ENCODE results near the gene SLC25A47. TPM values are rescaled to one million over a fixed set of nuclear protein-coding genes. Genes with fewer than 3 reads are reported as not detected.
"Not testable (repeated sequence)": the region's sequence is repeated elsewhere in the genome, so short reads cannot be mapped to it uniquely, and the experiment has no call there.

SLC25A47 gene
- polyA plus RNA-seq, 4 donors = 0.05 TPM; not detected in 3

GRCh38 chr14:100289916-100290606, 33.1 kb upstream of the SLC25A47 start:
- no peak for DNase-seq (ENCODE audit: low read depth in 4 of 4, low spot score in 3 of 4)

- no peak for DNase-seq (ENCODE audit: low read depth in 4 of 4, low spot score in 3 of 4)
Measured at GRCh38 chr14:100290607-100291304, 32.4 kb upstream of the SLC25A47 start.

GRCh38 chr14:100291305-100292075, 31.6 kb upstream of the SLC25A47 start:
- DNase-seq (ENCODE audit: low read depth in 4 of 4, low spot score in 3 of 4) = no peak

GRCh38 chr14:100292301-100292775, 30.8 kb upstream of the SLC25A47 start:
- DNase-seq (ENCODE audit: low read depth in 4 of 4, low spot score in 3 of 4) = no peak

GRCh38 chr14:100292776-100293461, 30.2 kb upstream of the SLC25A47 start:
- DNase-seq (ENCODE audit: low read depth in 4 of 4, low spot score in 3 of 4) = no peak

GRCh38 chr14:100293497-100294212, 29.5 kb upstream of the SLC25A47 start:
- DNase-seq (ENCODE audit: low read depth in 4 of 4, low spot score in 3 of 4) = no peak

GRCh38 chr14:100294213-100294962, 28.8 kb upstream of the SLC25A47 start:
- no peak for DNase-seq (ENCODE audit: low read depth in 4 of 4, low spot score in 3 of 4)

- no peak for DNase-seq (ENCODE audit: low read depth in 4 of 4, low spot score in 3 of 4)
Measured at GRCh38 chr14:100294963-100295330, 28.2 kb upstream of the SLC25A47 start.

GRCh38 chr14:100295376-100296105, 27.6 kb upstream of the SLC25A47 start:
- no peak for DNase-seq (ENCODE audit: low read depth in 4 of 4, low spot score in 3 of 4)

- no peak for DNase-seq (ENCODE audit: low read depth in 4 of 4, low spot score in 3 of 4)
Measured at GRCh38 chr14:100296106-100296651, 27.0 kb upstream of the SLC25A47 start.

- not testable (repeated sequence) for DNase-seq (ENCODE audit: low read depth in 4 of 4, low spot score in 3 of 4)
Measured at GRCh38 chr14:100296729-100297128, 26.4 kb upstream of the SLC25A47 start.

- no peak for DNase-seq (ENCODE audit: low read depth in 4 of 4, low spot score in 3 of 4)
Measured at GRCh38 chr14:100297320-100298300, 25.5 kb upstream of the SLC25A47 start.

- DNase-seq (ENCODE audit: low read depth in 4 of 4, low spot score in 3 of 4) = no peak
Measured at GRCh38 chr14:100298551-100299237, 24.4 kb upstream of the SLC25A47 start.

GRCh38 chr14:100299238-100299560, 23.9 kb upstream of the SLC25A47 start:
- no peak for DNase-seq (ENCODE audit: low read depth in 4 of 4, low spot score in 3 of 4)

GRCh38 chr14:100302616-100303015, 20.5 kb upstream of the SLC25A47 start:
- no peak for DNase-seq (ENCODE audit: low read depth in 4 of 4, low spot score in 3 of 4)

- no peak for DNase-seq (ENCODE audit: low read depth in 4 of 4, low spot score in 3 of 4)
Measured at GRCh38 chr14:100303179-100303578, 20.0 kb upstream of the SLC25A47 start.

- DNase-seq (ENCODE audit: low read depth in 4 of 4, low spot score in 3 of 4) = no peak
Measured at GRCh38 chr14:100303925-100304324, 19.2 kb upstream of the SLC25A47 start.

Data from right renal pelvis (tissue), 4 donors.